HEK293 (cell line): ENCODE data around the gene ATP6V1A.

Experiments used
- GLIS1 ChIP-seq: fragments of 450-650 bp; formaldehyde crosslinking; IDR thresholded peaks from 2 replicates; pipeline ENCODE4 v1.5.1; 2016; ENCODE audit warnings: missing biosample characterization, missing genetic modification characterization
- KLF16 ChIP-seq: fragments of 450-650 bp; formaldehyde crosslinking; IDR thresholded peaks from 2 replicates; pipeline ENCODE4 v1.5.1; 2017; ENCODE audit warnings: missing biosample characterization, missing genetic modification characterization
- PBX3 ChIP-seq: sonication (generic); formaldehyde crosslinking; IDR thresholded peaks from 2 replicates; pipeline ENCODE4 v1.8.1; 2022; ENCODE audit warnings: mild to moderate bottlenecking, moderate library complexity, missing genetic modification reagents
- ZBTB48 ChIP-seq: fragments of 450-650 bp; formaldehyde crosslinking; IDR thresholded peaks from 2 replicates; pipeline ENCODE4 v1.5.1; 2016; ENCODE audit warnings: missing biosample characterization, missing genetic modification characterization
- ZBTB7A ChIP-seq: fragments of 450-650 bp; formaldehyde crosslinking; IDR thresholded peaks from 2 replicates; pipeline ENCODE4 v1.5.1; 2016; ENCODE audit warnings: low read depth, missing biosample characterization, missing genetic modification characterization
- ZBTB8A ChIP-seq: fragments of 450-650 bp; formaldehyde crosslinking; IDR thresholded peaks from 2 replicates; pipeline ENCODE4 v1.5.1; 2016; ENCODE audit warnings: missing biosample characterization, missing genetic modification characterization
- ZFHX2 ChIP-seq: fragments of 450-650 bp; formaldehyde crosslinking; conservative IDR thresholded peaks from 2 replicates; pipeline ENCODE4 v1.5.1; 2016; ENCODE audit warnings: missing biosample characterization, missing genetic modification characterization
- ZFP37 ChIP-seq: fragments of 450-650 bp; formaldehyde crosslinking; IDR thresholded peaks from 2 replicates; pipeline ENCODE4 v1.5.1; 2016; ENCODE audit warnings: missing biosample characterization, missing genetic modification characterization
- ZNF121 ChIP-seq: fragments of 450-650 bp; formaldehyde crosslinking; IDR thresholded peaks from 2 replicates; pipeline ENCODE4 v1.5.1; 2016; ENCODE audit warnings: missing biosample characterization, missing genetic modification characterization
- ZNF214 ChIP-seq: fragments of 450-650 bp; formaldehyde crosslinking; IDR thresholded peaks from 2 replicates; pipeline ENCODE4 v1.5.1; 2017; ENCODE audit warnings: missing biosample characterization, mild to moderate bottlenecking, missing genetic modification characterization, borderline replicate concordance
- ZNF335 ChIP-seq: fragments of 450-650 bp; formaldehyde crosslinking; conservative IDR thresholded peaks from 2 replicates; pipeline ENCODE4 v1.5.1; 2016; ENCODE audit warnings: missing biosample characterization, missing genetic modification characterization
- ZNF518A ChIP-seq: fragments of 450-650 bp; formaldehyde crosslinking; conservative IDR thresholded peaks from 2 replicates; pipeline ENCODE4 v1.5.1; 2016; ENCODE audit warnings: low read depth, missing biosample characterization, missing genetic modification characterization
- ZNF624 ChIP-seq: fragments of 450-650 bp; formaldehyde crosslinking; IDR thresholded peaks from 2 replicates; pipeline ENCODE4 v1.5.1; 2017; ENCODE audit warnings: missing biosample characterization, missing genetic modification characterization
- ZNF654 ChIP-seq: fragments of 450-650 bp; formaldehyde crosslinking; IDR thresholded peaks from 2 replicates; pipeline ENCODE4 v1.5.1; 2016; ENCODE audit warnings: low read depth, missing biosample characterization, missing genetic modification characterization
- ZNF660 ChIP-seq: fragments of 450-650 bp; IDR thresholded peaks from 2 replicates; pipeline ENCODE4 v1.5.1; 2018; ENCODE audit warnings: missing biosample characterization, mild to moderate bottlenecking, missing genetic modification characterization
- ZSCAN30 ChIP-seq: fragments of 450-650 bp; IDR thresholded peaks from 2 replicates; pipeline ENCODE4 v1.5.1; 2018; ENCODE audit warnings: missing biosample characterization, mild to moderate bottlenecking, missing genetic modification characterization, moderate library complexity
- TF ChIP-seq, protein P1 (sequence below): fragments of 450-650 bp; formaldehyde crosslinking; IDR thresholded peaks from 2 replicates; pipeline ENCODE4 v1.5.1; 2016; ENCODE audit warnings: missing biosample characterization, missing genetic modification characterization
- TF ChIP-seq, protein P2 (sequence below): fragments of 450-650 bp; formaldehyde crosslinking; IDR thresholded peaks from 2 replicates; pipeline ENCODE4 v1.5.1; 2016; ENCODE audit warnings: missing biosample characterization, missing genetic modification characterization
- TF ChIP-seq, protein P3 (sequence below): fragments of 450-650 bp; formaldehyde crosslinking; IDR thresholded peaks from 2 replicates; pipeline ENCODE4 v1.5.1; 2016; ENCODE audit warnings: missing biosample characterization, missing genetic modification characterization
- TF ChIP-seq, protein P4 (sequence below): fragments of 450-650 bp; formaldehyde crosslinking; optimal IDR thresholded peaks from 2 replicates; pipeline ENCODE3; 2016; ENCODE audit warnings: missing biosample characterization, mild to moderate bottlenecking, missing genetic modification characterization
- TF ChIP-seq, protein P5 (sequence below): fragments of 450-650 bp; formaldehyde crosslinking; IDR thresholded peaks from 2 replicates; pipeline ENCODE4 v1.5.1; 2016; ENCODE audit warnings: missing biosample characterization, missing genetic modification characterization, low read depth

The ATP6V1A gene

DNA sequence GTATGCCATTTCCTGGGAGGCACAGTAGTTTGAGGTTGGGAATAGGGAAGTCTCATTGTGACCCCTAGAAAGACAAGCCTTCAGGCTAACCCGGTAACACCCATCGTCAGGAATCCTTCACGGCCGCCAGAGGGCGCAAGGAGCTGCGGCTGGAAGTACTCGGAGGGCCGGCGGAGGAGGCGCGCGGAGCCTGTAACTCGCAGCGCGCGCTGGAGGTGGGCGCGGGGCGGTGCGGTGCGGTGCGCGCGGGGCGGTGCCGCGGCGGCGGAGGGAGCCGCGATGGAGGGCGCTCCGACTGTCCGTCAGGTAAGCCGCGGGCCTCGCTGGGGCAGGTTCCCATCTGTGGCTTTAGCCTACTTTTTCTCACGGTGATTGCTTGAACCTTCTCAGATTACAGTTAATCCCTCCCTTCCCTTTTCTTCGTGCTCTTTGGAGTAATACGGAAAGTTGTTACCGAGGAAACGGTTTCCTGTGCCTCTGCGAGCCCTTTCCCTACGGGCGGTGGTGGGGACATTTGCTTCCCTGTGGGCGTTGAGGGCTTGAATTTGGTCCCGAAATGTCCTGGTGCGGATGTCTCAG, 91.9 kb downstream of the ATP6V1A start, which contains the start of gene GRAMD1C (continued):
- TF ChIP-seq, protein P1, sequence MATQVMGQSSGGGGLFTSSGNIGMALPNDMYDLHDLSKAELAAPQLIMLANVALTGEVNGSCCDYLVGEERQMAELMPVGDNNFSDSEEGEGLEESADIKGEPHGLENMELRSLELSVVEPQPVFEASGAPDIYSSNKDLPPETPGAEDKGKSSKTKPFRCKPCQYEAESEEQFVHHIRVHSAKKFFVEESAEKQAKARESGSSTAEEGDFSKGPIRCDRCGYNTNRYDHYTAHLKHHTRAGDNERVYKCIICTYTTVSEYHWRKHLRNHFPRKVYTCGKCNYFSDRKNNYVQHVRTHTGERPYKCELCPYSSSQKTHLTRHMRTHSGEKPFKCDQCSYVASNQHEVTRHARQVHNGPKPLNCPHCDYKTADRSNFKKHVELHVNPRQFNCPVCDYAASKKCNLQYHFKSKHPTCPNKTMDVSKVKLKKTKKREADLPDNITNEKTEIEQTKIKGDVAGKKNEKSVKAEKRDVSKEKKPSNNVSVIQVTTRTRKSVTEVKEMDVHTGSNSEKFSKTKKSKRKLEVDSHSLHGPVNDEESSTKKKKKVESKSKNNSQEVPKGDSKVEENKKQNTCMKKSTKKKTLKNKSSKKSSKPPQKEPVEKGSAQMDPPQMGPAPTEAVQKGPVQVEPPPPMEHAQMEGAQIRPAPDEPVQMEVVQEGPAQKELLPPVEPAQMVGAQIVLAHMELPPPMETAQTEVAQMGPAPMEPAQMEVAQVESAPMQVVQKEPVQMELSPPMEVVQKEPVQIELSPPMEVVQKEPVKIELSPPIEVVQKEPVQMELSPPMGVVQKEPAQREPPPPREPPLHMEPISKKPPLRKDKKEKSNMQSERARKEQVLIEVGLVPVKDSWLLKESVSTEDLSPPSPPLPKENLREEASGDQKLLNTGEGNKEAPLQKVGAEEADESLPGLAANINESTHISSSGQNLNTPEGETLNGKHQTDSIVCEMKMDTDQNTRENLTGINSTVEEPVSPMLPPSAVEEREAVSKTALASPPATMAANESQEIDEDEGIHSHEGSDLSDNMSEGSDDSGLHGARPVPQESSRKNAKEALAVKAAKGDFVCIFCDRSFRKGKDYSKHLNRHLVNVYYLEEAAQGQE, result no peak
- 0 out of 2 replicates have a peak, but pooled peaks have one; percentile 4 for TF ChIP-seq GLIS1 (tag by site-specific recombination)
- TF ChIP-seq ZNF214, result no peak
- no peak for TF ChIP-seq ZNF624 (tag by site-specific recombination)
- TF ChIP-seq, protein P2, sequence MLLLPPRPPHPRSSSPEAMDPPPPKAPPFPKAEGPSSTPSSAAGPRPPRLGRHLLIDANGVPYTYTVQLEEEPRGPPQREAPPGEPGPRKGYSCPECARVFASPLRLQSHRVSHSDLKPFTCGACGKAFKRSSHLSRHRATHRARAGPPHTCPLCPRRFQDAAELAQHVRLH (tag by site-specific recombination), result no peak
- TF ChIP-seq, protein P3, sequence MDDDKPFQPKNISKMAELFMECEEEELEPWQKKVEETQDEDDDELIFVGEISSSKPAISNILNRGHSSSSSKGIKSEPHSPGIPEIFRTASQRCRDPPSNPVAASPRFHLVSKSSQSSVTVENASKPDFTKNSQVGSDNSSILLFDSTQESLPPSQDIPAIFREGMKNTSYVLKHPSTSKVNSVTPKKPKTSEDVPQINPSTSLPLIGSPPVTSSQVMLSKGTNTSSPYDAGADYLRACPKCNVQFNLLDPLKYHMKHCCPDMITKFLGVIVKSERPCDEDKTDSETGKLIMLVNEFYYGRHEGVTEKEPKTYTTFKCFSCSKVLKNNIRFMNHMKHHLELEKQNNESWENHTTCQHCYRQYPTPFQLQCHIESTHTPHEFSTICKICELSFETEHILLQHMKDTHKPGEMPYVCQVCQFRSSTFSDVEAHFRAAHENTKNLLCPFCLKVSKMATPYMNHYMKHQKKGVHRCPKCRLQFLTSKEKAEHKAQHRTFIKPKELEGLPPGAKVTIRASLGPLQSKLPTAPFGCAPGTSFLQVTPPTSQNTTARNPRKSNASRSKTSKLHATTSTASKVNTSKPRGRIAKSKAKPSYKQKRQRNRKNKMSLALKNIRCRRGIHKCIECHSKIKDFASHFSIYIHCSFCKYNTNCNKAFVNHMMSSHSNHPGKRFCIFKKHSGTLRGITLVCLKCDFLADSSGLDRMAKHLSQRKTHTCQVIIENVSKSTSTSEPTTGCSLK (tag by site-specific recombination), result no peak
- TF ChIP-seq ZBTB8A (tag by site-specific recombination), result peak; percentile 45
- peak; percentile 33; the same call in 1 of the 2 replicates for TF ChIP-seq ZNF654 (tag by site-specific recombination)
- 0 out of 2 replicates have a peak, but pooled peaks have one; percentile 54 for TF ChIP-seq PBX3 (CRISPR knock-in tag)
- TF ChIP-seq, protein P4, sequence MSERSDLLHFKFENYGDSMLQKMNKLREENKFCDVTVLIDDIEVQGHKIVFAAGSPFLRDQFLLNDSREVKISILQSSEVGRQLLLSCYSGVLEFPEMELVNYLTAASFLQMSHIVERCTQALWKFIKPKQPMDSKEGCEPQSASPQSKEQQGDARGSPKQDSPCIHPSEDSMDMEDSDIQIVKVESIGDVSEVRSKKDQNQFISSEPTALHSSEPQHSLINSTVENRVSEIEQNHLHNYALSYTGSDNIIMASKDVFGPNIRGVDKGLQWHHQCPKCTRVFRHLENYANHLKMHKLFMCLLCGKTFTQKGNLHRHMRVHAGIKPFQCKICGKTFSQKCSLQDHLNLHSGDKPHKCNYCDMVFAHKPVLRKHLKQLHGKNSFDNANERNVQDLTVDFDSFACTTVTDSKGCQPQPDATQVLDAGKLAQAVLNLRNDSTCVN, result peak; percentile 63
- no peak for TF ChIP-seq KLF16 (tag by site-specific recombination)
- no peak for TF ChIP-seq ZNF518A
- peak; percentile 65; the same call in 1 of the 2 replicates for TF ChIP-seq ZSCAN30 (tag by site-specific recombination)
- 0 out of 2 replicates have a peak, but pooled peaks have one; percentile 23 for TF ChIP-seq ZBTB48
- TF ChIP-seq, protein P5, sequence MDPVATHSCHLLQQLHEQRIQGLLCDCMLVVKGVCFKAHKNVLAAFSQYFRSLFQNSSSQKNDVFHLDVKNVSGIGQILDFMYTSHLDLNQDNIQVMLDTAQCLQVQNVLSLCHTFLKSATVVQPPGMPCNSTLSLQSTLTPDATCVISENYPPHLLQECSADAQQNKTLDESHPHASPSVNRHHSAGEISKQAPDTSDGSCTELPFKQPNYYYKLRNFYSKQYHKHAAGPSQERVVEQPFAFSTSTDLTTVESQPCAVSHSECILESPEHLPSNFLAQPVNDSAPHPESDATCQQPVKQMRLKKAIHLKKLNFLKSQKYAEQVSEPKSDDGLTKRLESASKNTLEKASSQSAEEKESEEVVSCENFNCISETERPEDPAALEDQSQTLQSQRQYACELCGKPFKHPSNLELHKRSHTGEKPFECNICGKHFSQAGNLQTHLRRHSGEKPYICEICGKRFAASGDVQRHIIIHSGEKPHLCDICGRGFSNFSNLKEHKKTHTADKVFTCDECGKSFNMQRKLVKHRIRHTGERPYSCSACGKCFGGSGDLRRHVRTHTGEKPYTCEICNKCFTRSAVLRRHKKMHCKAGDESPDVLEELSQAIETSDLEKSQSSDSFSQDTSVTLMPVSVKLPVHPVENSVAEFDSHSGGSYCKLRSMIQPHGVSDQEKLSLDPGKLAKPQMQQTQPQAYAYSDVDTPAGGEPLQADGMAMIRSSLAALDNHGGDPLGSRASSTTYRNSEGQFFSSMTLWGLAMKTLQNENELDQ (tag by site-specific recombination), result no peak
- TF ChIP-seq ZFHX2 (tag by site-specific recombination), result peak; percentile 5; the same call in 1 of the 2 replicates
- TF ChIP-seq ZNF121 (tag by site-specific recombination), result no peak
- TF ChIP-seq ZFP37, result no peak
- no peak for TF ChIP-seq ZBTB7A (tag by site-specific recombination)
- TF ChIP-seq ZNF660 (tag by site-specific recombination), result peak; percentile 85
- peak; percentile 75 for TF ChIP-seq ZNF335 (tag by site-specific recombination)
